DMS 273 (cell line): ENCODE measurements around the gene UGT1A1.

Source experiments
- DNase-seq: peaks from one replicate; lab custom pipeline; 2025; ENCODE audit not compliant: unreplicated experiment; lab: John Stamatoyannopoulos, UW

UGT1A1 gene

DNA sequence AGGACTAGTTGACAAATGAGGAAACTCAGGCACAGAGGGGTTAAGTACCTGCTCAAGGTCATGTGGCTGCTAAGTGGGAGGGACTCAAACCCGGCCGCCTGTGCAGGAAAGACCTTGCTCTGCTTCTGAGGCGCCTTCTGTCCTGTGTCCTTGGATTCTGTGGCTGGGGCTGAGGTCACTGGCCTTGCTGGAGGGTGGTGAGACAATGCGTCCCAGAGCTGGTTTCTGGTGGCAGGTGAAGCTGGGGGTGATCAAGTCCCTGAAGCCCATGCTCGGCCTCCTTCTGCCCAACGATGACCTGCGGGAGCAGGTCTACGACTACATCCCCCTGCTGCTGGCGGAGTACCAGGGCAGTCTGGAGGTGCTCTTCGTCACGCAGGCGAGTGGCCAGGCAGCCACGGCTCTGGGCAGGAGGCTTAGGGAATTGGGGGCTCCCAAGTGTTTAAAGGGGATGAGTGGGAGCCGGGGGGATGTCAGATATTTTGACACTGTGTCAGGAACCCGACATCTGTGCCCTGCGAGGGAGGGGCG lies 34.1 kb downstream of the UGT1A1 start:
- DNase-seq: no peak

DNA sequence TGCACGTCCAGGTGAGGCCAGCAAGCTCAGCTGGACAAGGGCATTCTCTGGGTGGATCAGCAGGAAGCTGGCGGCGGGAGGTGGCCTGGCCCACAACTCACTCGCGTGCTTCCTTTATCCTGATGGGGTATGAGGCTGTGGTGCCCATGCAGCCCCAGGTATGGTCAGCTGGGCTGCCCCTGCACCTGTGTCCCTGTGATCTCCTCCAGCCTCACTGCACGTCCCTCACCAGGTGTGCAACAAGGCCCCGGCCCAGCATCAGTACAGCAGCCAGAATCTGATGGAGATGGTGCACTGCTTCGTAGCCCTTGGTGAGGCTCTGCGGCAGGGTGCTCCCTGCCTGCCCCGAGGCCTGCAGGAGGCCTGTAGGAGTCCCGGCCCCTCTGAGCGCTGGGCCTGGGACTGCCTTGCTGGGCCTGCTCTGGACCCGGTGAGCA lies 35.7 kb downstream of the UGT1A1 start:
- DNase-seq: no peak

DNA sequence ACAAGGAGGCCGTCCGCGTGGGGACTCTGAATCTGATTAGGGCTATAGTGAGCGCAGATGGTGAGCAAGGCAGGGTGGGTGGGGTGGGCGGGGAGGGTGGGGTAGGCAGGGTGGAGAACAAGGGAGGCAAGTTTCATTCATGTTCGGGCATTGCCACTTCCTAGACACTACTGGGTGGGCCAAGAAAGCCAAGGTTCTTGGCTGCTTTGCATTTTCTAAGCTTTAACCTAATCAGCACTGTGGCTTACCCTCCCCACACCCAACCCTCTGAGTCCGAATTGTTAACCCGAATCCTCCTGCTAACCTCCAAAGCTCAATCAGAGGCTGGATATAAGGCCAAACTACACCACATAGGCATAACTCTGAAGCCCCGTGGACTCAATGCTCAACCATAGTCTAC lies 36.2 kb downstream of the UGT1A1 start:
- no peak for DNase-seq

DNA sequence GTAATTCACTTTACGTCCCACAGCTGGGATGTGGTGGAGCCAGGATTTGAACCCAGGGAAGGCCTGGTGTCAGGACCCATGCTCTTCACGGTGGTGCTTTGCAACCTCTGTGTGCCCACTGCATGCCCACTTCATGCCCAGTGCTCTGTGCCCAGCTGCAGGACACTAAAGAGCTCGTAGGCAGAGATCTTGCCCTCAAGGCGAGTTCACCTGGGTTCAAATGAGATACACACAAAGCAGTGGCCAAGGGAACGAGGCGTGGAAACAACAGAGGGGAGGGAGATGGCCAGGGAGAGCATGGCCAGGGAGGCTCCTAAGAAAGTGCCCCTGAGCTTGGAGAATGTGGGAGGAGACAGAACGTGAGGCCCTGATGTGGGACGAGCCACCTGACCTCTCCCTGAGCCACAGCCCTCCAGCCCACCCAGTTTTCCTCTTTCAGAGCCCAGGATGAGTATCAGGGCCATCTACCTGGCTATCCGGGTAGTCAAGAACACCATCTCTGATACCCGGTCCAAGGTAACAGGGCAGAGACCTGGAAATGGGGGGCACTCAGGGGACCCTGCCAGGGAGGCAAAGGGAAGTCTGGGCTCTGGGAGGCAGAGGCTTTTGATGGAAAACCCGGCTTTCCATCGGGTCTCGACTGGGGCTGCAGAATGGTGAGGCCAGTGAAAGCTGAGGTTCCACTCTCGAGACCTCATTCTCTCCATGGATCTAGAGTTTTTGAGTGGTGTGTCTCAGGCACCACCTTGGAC lies 38.4 kb downstream of the UGT1A1 start:
- DNase-seq: no peak

DNA sequence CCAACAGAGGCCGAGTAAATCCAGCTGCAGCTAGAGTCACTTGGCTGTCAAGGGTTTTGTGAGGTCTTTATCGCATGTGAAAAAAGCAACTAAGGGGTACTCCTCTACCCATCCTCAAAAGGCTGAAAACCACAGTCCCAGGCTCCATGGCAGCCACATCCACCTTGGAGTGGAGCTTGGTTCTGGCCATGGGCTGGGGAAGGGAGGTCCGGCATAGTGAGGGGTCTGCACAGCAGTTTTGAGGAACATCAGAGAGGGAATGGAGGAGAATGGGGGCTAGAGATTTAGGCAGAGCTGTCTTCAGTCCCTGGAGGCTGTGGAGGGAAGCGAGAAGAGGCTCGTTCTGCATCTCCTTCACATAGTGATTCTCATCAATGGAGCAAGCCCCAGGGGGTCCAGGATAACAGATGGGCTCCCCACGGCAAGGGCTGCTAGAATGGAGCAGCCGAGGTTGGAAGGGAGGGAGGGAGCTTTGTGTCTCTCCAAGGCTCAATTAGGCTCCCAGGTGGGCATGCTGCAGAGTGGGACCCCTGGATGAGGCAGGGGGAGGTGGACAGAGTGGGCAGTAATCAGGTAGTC lies 39.1 kb downstream of the UGT1A1 start:
- DNase-seq: peak; percentile 58

DNA sequence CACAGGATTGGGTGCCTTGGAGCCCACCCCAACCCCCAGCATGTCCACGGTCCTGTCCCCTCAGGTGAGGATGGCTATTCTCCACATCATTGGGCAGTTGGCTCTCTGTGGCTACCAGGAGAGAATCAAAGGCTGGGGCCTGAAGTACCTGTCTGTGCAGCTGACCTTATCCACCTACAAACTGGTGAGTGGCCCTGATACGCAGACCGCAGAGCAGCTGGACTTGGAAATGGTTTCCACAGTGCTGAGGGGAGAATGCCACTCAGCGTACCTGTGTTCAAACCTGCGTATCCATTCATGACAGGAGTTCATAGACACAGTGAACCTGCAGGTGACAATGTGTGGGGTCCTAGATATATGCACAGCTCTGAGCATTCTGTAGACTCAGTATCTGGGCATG lies 39.6 kb downstream of the UGT1A1 start:
- no peak for DNase-seq

DNA sequence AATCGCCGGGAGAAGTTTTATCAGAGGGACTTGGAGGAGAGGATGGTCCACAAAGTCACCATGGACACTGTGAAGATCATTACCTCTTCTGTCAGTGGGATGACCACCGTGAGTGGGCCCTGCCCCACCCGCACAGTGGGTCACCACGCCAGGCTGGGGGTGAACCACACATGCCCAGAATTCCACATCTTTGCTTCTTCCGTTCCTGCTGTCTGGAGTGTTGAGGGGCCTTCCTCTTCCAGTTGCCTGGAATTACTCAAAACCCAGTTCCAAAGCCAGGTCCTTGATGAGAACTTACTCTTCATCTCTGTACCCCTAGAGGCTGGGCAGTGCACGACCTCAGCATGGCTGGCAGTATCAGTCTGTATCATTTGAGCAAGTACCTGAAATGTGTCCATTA lies 40.1 kb downstream of the UGT1A1 start:
- no peak for DNase-seq

DNA sequence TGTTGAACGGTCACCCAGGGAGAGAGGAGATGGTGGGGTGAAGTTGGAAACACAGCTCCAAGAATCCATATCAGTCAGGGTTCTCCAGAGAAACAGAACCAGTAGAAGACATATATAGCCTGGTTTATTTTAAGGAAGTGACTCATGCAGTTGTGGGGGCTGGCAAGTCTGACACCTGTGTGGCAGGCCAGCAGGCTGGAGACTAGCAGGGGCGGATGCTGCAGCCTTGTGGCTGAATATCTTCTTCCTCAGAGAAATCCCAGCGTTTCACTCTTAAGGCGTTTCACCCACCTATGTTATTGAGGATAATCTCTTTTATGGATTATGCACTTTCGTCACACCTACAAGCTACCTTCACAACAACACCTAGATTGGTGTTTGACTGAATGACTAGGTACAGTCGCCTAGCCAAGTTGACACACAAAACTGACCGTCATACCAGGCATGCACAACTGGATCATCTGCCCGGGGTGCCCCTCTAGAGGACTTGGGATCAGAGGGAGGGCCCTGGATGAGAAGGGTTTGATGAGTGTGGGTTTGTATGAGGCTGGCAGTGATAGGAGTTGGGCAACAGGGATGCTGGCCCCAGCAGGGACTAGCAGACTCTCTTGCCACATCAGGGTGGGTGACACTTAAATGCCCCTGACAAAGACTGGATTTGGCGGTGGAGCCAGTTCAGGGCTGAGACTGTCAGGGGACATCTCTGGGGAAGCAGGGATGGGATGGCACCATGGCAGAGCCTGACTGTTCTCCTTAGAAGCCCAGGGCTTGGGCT lies 41.5 kb downstream of the UGT1A1 start:
- DNase-seq: no peak

DNA sequence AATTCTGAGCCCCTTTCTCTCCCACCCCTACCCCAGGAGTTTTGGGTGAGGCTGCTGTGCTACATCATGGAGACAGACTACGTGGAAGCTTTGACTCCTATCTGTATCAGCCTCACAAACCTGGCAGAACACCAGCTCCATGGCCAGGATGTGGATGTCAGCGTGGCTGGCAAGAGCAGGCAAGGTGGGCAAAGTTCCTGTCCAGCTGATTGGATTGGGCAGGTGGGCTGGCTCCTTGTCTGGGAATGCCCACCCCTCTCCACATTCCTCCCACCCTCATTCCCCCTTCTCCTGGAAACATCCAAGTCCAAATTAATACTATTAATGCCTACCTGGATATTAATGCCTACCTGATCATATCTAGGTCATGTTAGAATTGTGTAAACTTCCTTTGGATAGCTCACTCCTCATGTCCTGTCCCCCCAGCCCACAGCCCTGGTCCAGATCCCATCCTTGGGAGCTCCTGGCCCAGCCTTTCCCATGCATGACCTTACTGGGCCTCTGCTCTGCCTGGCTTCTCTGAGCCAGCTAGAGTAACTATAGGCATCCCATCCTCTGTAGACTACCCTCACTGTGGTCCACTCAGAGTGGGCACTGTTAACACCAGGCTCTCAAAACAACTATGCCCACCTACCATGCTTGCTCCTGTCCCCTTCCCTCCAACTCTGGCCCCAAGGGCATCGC lies 42.2 kb downstream of the UGT1A1 start:
- DNase-seq: no peak

DNA sequence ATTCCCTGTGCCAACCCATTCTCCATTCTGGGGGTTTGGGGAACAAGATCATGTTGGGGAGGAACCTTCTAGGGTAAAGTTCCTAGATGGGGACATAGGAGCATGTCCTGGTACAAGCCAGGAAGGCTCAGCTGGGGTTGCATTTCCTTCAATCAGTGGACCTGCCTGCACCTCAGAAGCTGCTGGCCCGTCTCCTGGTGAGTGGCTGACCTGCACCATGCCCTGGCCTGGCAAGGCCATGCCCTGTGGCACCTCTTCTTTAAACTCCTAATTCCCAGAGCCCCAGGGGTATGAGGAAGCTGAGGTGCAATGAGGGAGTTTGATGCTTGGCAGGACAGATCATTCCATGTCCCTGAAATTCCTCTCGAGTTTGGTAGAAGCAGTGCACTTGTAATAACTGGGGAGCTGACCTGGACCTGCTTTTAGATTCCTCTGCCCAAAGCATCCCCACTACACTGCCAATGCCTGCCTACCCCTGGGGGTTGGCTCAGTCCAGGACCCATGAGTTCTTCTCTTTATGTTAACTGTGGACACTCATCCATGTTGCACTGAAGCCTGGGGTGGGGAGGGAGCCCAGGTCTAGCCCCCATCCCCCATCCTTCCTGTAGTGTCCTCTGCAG lies 43.3 kb downstream of the UGT1A1 start:
- DNase-seq: no peak

DNA sequence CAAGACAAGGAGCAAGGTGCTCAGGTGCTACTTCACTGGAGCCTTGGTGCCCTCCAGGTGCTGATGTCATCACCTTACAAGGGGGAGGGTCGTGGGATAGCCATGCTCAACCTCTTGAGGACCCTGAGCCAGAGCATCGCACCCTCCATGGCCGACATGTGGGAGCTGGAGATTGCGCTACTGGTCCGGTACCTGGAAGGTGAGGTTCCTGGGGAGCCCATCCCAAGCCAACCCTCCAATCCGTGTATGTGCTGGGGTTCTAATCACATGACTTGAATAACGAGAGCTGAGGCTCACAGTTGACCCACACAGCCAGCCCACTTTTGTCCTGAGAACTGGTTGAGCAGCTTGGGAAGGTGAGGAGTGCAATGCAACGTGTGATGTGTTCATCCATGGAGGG lies 43.9 kb downstream of the UGT1A1 start:
- no peak for DNase-seq

DNA sequence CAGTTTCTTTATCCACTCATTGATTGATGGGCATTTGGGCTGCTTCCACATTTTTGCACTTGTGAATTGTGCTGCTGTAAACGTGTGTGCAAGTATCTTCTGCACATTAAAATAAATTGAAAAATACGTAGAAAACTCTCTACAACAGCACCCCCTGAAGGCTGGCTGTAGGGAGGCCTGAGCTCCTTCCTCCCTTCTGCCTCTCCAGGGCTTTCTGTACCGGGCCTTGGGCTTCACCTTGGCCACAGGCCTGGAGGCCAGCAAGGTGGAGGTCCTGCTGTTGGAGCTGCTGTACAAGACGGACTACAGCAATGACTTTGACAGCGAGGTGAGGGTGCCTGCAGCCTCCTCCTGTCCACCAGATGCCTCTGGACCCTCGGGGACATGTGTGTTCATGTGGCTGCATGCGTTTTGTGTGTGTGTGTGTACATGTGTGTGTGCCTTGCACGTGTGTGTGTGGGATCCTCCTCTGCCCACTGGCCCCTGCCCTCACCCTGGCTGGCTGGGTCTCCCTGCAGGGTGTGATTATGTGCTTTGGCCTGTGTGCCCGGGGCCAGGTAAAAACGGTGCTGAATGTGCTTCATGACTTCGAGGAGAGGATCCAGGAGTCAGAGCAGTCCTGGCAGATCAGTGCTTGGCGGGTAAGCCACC lies 47.3 kb downstream of the UGT1A1 start:
- no peak for DNase-seq

DNA sequence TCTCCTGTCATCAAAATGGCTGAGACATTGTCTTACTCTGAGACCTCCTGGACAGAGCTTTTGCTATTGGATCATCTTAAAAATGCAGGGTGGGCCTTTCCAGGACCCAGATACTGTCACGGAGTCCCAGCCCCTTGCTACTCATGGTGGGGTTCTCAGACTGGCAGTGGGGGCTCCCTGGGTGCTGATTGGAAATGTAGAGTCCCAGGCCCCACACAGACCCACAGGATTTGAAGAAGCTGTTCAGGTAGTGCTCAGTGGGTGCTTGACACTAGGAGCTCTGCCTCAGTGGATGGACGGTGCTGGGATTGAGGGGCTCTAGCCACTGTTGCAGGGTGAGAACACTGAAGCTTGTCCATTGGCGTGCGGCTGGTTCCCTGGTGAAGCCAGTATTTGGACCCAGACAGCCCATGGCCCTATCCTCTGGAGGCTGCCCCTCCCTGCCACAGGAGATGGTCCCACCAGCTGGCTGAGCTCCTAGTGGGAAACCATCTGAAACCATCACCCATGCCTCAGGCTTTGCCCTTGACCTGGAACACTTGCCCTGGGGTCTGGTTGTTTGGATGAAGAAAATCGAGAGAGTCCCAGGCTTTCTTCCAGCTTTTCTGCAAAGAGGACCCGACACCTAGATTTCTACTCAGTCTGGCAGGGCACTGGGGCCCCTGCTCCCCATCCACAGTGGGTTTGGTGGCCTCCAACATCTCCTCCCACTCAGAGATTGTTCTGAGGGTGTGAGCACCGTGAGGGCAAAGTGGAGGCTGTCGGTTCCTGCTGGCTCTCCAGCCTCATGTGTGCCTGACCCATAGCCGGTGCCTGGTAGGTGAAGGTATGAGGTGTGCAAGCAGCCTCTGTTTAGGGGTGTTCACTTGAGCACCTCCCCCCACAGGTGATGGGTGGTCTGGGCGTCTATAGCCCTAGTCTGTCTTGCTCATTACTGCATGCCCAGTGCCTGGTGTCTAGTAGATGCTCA lies 48.2 kb downstream of the UGT1A1 start:
- no peak for DNase-seq

DNA sequence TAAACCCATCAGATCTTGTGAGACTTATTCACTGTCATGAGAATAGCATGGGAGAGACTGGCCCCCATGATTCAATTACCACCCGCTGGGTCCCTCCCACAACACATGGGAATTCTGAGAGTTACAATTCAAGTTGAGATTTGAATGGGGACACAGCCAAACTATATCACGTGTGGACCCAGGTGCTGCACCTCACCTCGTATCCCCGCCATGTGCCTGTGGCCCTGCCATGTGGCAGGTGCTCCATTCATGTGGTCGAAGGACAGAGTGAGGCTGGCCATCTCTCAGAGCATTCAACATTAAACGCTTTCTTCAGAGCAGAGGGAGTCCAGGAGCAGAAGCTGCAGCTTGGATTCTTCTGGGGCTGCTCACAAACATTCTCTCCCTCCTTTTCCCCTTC lies 50.3 kb downstream of the UGT1A1 start:
- no peak for DNase-seq

DNA sequence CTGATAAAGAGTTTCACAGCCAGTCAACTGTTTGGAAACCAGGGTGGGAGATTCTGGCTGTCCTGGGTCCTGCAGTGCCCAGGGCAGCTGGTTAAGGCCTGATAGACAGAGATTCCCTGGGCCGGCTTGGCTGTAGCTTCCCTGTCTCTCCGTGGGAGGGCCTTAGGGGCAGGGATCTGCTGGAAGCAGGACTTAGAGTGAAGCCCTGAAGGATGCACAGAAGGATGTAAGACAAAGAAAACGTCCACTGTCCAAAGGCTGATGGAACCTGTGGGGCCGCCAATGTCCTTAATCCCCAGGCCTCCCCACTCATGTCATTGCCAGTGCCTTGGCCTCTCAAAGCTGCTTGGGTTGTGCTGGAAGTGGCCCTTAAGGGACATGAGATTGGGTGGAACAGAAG lies 51.0 kb downstream of the UGT1A1 start:
- DNase-seq: no peak

DNA sequence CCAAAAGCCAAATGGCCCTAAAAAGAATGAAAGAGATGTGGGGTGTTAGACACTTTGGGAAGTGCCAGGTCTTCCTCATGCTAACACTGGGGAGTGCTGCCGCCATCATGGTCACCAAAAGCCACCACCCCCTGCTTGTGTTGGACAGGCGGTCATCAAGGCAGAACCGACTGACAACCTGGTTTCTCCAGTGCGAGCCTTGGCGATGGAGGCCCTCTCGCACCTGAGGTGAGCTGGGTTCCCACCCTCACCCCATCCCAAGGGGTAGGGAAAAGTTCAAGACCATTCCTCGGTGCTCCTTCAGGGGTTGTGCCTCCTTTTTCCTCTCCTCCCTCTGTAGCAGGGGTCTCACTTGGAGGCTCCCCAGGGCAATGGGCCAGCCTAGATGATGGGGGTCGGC lies 51.7 kb downstream of the UGT1A1 start:
- no peak for DNase-seq

DNA sequence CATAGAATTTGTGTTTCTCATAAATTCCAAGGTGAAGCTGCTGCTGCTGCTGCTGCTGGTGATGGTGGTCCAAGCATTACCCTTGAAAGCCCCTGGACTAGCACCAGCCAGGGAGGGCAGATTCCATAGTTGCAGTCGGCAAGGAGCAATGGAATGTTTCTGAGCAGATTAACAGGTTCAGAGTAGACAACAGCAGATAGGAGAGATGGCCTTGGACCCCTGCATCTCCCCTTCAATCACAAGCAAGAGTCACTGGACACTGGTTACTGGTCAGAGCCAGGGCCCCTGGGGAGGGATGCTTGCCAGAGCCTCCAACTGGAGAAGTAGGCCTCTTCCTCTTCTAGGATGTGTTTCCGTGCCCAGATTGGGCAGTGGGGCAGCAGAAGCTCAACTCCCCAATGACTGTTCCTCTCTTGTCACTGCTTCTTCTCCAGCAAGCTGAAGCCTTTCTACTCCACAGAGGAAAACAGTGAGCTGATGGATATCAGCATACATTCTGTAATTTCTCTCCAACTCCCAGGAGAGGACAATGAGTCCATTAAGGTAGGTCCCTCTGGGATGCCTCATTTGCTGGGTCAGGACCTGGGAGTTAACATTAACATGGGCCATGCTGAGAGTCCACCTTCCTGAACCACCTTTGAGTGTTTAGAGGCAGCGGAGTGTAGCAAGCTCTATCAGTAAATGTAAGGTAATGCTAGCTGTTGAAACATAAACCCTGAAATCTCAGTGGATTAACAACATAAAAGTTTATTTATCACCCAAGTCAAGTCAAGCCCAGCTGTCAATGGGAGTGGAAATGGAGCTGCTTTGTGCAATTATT lies 53.4 kb downstream of the UGT1A1 start:
- DNase-seq: no peak

DNA sequence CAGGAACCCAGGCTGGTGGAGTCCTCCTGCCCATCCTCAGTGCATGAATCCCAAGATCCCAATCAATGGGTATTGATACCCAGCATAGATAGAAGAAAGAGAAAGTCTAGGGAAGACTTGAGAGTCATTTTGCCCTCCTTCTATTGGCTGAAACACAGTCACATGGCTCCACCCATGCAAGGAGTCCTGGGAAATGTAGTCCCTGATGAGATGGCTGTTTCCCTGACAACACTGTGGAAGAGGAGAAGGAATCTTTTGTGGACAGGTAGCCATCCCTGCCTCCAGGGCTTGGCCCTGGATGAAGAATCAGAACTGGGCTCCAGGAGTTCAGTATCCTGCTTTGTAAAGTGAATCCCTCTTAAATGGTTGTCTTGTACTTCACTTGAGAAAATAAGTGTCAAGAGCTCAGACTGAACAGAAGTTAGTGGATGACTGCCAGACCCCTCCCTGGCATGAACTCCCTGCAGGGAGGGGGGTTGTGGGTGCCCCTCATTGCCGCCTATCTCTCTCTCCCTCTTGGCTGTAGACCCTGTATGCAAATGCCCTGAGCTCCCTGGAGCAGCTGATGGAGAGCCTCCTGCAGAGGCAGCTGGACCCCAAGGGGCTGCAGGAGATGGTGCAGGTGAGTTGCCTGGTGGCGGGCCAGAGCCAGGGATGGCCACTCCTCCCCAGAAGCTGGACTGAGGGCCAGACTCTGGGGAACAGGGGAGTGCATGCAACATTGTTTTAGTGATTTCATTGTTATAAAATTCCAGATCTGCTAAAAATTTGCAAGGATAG lies 54.2 kb downstream of the UGT1A1 start:
- DNase-seq: peak; percentile 44
